Measurements from ENCODE around the gene INCA1. TPM values are rescaled to one million over a fixed set of nuclear protein-coding genes. Genes with fewer than 3 reads are reported as not detected.

INCA1 gene
- total RNA-seq, 1 experiment from 2014 or later, result 0.24 TPM

Other genes starting within 250 kb of the INCA1 start
- not detected in 2 replicates for gene TM4SF5, start 225.6 kb downstream of the INCA1 start, total RNA-seq (2014; rRNA removed; shearing (Covaris generic))
- 0.96 and 1.3 TPM in 2 replicates for gene VMO1, start 211.2 kb downstream of the INCA1 start, total RNA-seq (2014; rRNA removed; shearing (Covaris generic))
- gene GLTPD2, start 208.6 kb downstream of the INCA1 start, total RNA-seq (2014; rRNA removed; shearing (Covaris generic)), result not detected in 2 replicates
- gene PSMB6, start 201.4 kb downstream of the INCA1 start, total RNA-seq (2014; rRNA removed; shearing (Covaris generic)), result 319 and 393 TPM in 2 replicates
- gene PLD2, start 190.4 kb downstream of the INCA1 start, total RNA-seq (2014; rRNA removed; shearing (Covaris generic)), result 7.0 and 12.1 TPM in 2 replicates
- 11.0 and 11.1 TPM in 2 replicates for gene MINK1, start 164.2 kb downstream of the INCA1 start, total RNA-seq (2014; rRNA removed; shearing (Covaris generic))
- gene C17orf107, start 98.0 kb downstream of the INCA1 start, total RNA-seq (2014; rRNA removed; shearing (Covaris generic)), result 0.12 and 0.20 TPM in 2 replicates
- gene CHRNE, start 94.4 kb downstream of the INCA1 start, total RNA-seq (2014; rRNA removed; shearing (Covaris generic)), result not detected in 2 replicates
- not detected in 2 replicates for gene GP1BA, start 65.2 kb downstream of the INCA1 start, total RNA-seq (2014; rRNA removed; shearing (Covaris generic))
- 45.3 and 71.5 TPM in 2 replicates for gene SLC25A11, start 57.5 kb downstream of the INCA1 start, total RNA-seq (2014; rRNA removed; shearing (Covaris generic))
- 24.0 and 25.2 TPM in 2 replicates for gene RNF167, start 57.3 kb downstream of the INCA1 start, total RNA-seq (2014; rRNA removed; shearing (Covaris generic))
- gene PFN1, start 49.0 kb downstream of the INCA1 start, total RNA-seq (2014; rRNA removed; shearing (Covaris generic)), result 894 and 1,372 TPM in 2 replicates
- 2.3 and 2.9 TPM in 2 replicates for gene ENO3, start 46.4 kb downstream of the INCA1 start, total RNA-seq (2014; rRNA removed; shearing (Covaris generic))
- gene SPAG7, start 29.7 kb downstream of the INCA1 start, total RNA-seq (2014; rRNA removed; shearing (Covaris generic)), result 33.2 and 35.9 TPM in 2 replicates
- 2.9 and 3.9 TPM in 2 replicates for gene CAMTA2, start 9.8 kb downstream of the INCA1 start, total RNA-seq (2014; rRNA removed; shearing (Covaris generic))
- 21.4 and 32.9 TPM in 2 replicates for gene KIF1C, start 428 bp upstream of the INCA1 start, total RNA-seq (2014; rRNA removed; shearing (Covaris generic))
- not detected in 2 replicates for gene SLC52A1, start 37.9 kb upstream of the INCA1 start, total RNA-seq (2014; rRNA removed; shearing (Covaris generic))
- 0.36 and 0.39 TPM in 2 replicates for gene ZFP3, start 80.9 kb upstream of the INCA1 start, total RNA-seq (2014; rRNA removed; shearing (Covaris generic))
- 6.0 and 9.6 TPM in 2 replicates for gene ZNF232, start 114.4 kb upstream of the INCA1 start, total RNA-seq (2014; rRNA removed; shearing (Covaris generic))
- not detected in 2 replicates for gene USP6, start 118.5 kb upstream of the INCA1 start, total RNA-seq (2014; rRNA removed; shearing (Covaris generic))
- 4.4 and 4.7 TPM in 2 replicates for gene ZNF594, start 194.3 kb upstream of the INCA1 start, total RNA-seq (2014; rRNA removed; shearing (Covaris generic))
- gene SCIMP, start 237.3 kb upstream of the INCA1 start, total RNA-seq (2014; rRNA removed; shearing (Covaris generic)), result not detected in 2 replicates